ENCODE data around the gene FLNB.

Gene FLNB

GRCh38 chr3:58010562-58010961 is 2.3 kb downstream of the FLNB start:
- no peak for DNase-seq (ENCODE audit: low spot score)

- no peak for DNase-seq (ENCODE audit: low spot score)
Observed at GRCh38 chr3:58011580-58011979, 3.4 kb downstream of the FLNB start.

GRCh38 chr3:58012302-58012701 is 4.1 kb downstream of the FLNB start:
- DNase-seq (ENCODE audit: low spot score): no peak

- DNase-seq (ENCODE audit: low spot score): no peak
Observed at GRCh38 chr3:58013099-58013498, 4.9 kb downstream of the FLNB start.

- DNase-seq (ENCODE audit: low spot score): no peak
Observed at GRCh38 chr3:58013973-58014649, 5.9 kb downstream of the FLNB start.

GRCh38 chr3:58015520-58015915 is 7.3 kb downstream of the FLNB start:
- DNase-seq (ENCODE audit: low spot score): no peak

GRCh38 chr3:58016710-58017109 is 8.5 kb downstream of the FLNB start:
- DNase-seq (ENCODE audit: low spot score): no peak

GRCh38 chr3:58018892-58019742 is 10.9 kb downstream of the FLNB start:
- DNase-seq (ENCODE audit: low spot score): no peak

- DNase-seq (ENCODE audit: low spot score): no peak
Observed at GRCh38 chr3:58020783-58021071, 12.5 kb downstream of the FLNB start.

- DNase-seq (ENCODE audit: low spot score): no peak
Observed at GRCh38 chr3:58021072-58021959, 13.1 kb downstream of the FLNB start.

GRCh38 chr3:58021962-58022361 is 13.7 kb downstream of the FLNB start:
- no peak for DNase-seq (ENCODE audit: low spot score)

- DNase-seq (ENCODE audit: low spot score): no peak
Observed at GRCh38 chr3:58022490-58022889, 14.3 kb downstream of the FLNB start.

GRCh38 chr3:58023531-58023930 is 15.3 kb downstream of the FLNB start:
- no peak for DNase-seq (ENCODE audit: low spot score)

- DNase-seq (ENCODE audit: low spot score): no peak
Observed at GRCh38 chr3:58025406-58025805, 17.2 kb downstream of the FLNB start.

- DNase-seq (ENCODE audit: low spot score): no peak
Observed at GRCh38 chr3:58025837-58026569, 17.8 kb downstream of the FLNB start.

- DNase-seq (ENCODE audit: low spot score): no peak
Observed at GRCh38 chr3:58026598-58026997, 18.4 kb downstream of the FLNB start.

GRCh38 chr3:58027704-58028317 is 19.6 kb downstream of the FLNB start:
- no peak for DNase-seq (ENCODE audit: low spot score)

GRCh38 chr3:58028902-58029301 is 20.7 kb downstream of the FLNB start:
- DNase-seq (ENCODE audit: low spot score): no peak

GRCh38 chr3:58029842-58030584 is 21.8 kb downstream of the FLNB start:
- DNase-seq (ENCODE audit: low spot score): no peak

- no peak for DNase-seq (ENCODE audit: low spot score)
Observed at GRCh38 chr3:58032186-58032585, 24.0 kb downstream of the FLNB start.

Data from germinal center (tissue), 1 donor.